ENCODE results near the gene SLC39A9.

Gene SLC39A9

GRCh38 chr14:69398053-69398817, at the start of gene SLC39A9, which contains the start of gene ERH:
Gene SLC39A9, plus strand, starts transcription at chr14:69398692. Its CDS starts 678 bp downstream, at chr14:69399370.
Gene ERH, minus strand, starts transcription at chr14:69398299. Its CDS starts 66 bp downstream, at chr14:69398233.
- Histone ChIP-seq H3K27ac (ENCODE audit: low read length) (peak within 1 kb of the TSS; percentile 99), H3K9me3 (ENCODE audit: control insufficient read depth, low read depth, low read length) (no peaks in the 10 kb centered on the region), H3K4me3 (ENCODE audit: low read length) (peak within 1 kb of the TSS; percentile 97), H3K36me3 (ENCODE audit: control insufficient read depth, low read depth, low read length) (peaks cover 30% of the 10 kb centered on the region), H3K4me1 (ENCODE audit: control insufficient read depth, low read depth, low read length) (peaks cover 15% of the 10 kb centered on the region), H3K27me3 (ENCODE audit: control insufficient read depth, insufficient read depth, low read length) (no peaks in the 10 kb centered on the region), H3K9ac (ENCODE audit: low read length) (peak within 1 kb of the TSS; percentile 98)

- Histone ChIP-seq H3K36me3 (ENCODE audit: control insufficient read depth, low read depth, low read length) (no peaks in the 10 kb centered on the region), H3K27me3 (ENCODE audit: control insufficient read depth, insufficient read depth, low read length) (no peaks in the 10 kb centered on the region), H3K4me3 (ENCODE audit: low read length) (no peak overlapping the region), H3K9me3 (ENCODE audit: control insufficient read depth, low read depth, low read length) (no peaks in the 10 kb centered on the region), H3K9ac (ENCODE audit: low read length) (no peak overlapping the region), H3K4me1 (ENCODE audit: control insufficient read depth, low read depth, low read length) (peaks cover 4% of the 10 kb centered on the region), H3K27ac (ENCODE audit: low read length) (no peak overlapping the region)
Measured at GRCh38 chr14:69349091-69349777, 49.3 kb upstream of the SLC39A9 start.

DNA sequence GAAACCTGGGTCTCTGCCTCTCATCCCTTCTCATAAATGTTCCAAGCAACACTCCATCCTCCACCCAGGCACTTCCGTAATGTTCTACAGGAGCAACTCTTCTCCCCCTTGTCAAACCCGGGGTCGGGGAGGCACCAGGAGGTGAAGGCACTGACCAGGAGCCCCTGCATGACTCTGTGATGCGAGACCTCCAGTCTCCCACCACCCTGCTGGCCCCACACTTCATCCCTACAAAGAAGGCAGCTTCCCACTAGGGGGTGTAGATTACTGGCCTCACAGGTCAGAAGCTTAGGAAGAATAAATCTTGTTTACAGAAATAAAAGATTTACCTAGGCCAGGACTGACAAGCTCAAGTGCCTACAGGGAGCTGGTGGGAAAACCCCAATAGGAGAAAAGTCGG, 47.6 kb upstream of the SLC39A9 start:
- H3K27ac ChIP-seq (ENCODE audit: low read length): no peak overlapping the region
- no peak overlapping the region for H3K9ac ChIP-seq (ENCODE audit: low read length)
- no peaks in the 10 kb centered on the region for H3K36me3 ChIP-seq (ENCODE audit: control insufficient read depth, low read depth, low read length)
- no peak overlapping the region for H3K4me3 ChIP-seq (ENCODE audit: low read length)
- peaks cover 4% of the 10 kb centered on the region for H3K4me1 ChIP-seq (ENCODE audit: control insufficient read depth, low read depth, low read length)
- no peaks in the 10 kb centered on the region for H3K27me3 ChIP-seq (ENCODE audit: control insufficient read depth, insufficient read depth, low read length)
- no peaks in the 10 kb centered on the region for H3K9me3 ChIP-seq (ENCODE audit: control insufficient read depth, low read depth, low read length)

GRCh38 chr14:69351385-69351784, 47.1 kb upstream of the SLC39A9 start:
- no peak overlapping the region for H3K9ac ChIP-seq (ENCODE audit: low read length)
- H3K9me3 ChIP-seq (ENCODE audit: control insufficient read depth, low read depth, low read length): no peaks in the 10 kb centered on the region
- H3K4me1 ChIP-seq (ENCODE audit: control insufficient read depth, low read depth, low read length): peaks cover 3% of the 10 kb centered on the region
- H3K27ac ChIP-seq (ENCODE audit: low read length): no peak overlapping the region
- H3K36me3 ChIP-seq (ENCODE audit: control insufficient read depth, low read depth, low read length): no peaks in the 10 kb centered on the region
- H3K27me3 ChIP-seq (ENCODE audit: control insufficient read depth, insufficient read depth, low read length): no peaks in the 10 kb centered on the region
- H3K4me3 ChIP-seq (ENCODE audit: low read length): no peak overlapping the region

- Histone ChIP-seq H3K9me3 (ENCODE audit: control insufficient read depth, low read depth, low read length) (no peaks in the 10 kb centered on the region), H3K9ac (ENCODE audit: low read length) (no peak overlapping the region), H3K4me1 (ENCODE audit: control insufficient read depth, low read depth, low read length) (no peaks in the 10 kb centered on the region), H3K4me3 (ENCODE audit: low read length) (no peak overlapping the region), H3K36me3 (ENCODE audit: control insufficient read depth, low read depth, low read length) (no peaks in the 10 kb centered on the region), H3K27me3 (ENCODE audit: control insufficient read depth, insufficient read depth, low read length) (no peaks in the 10 kb centered on the region), H3K27ac (ENCODE audit: low read length) (no peak overlapping the region)
Measured at GRCh38 chr14:69351911-69352310, 46.6 kb upstream of the SLC39A9 start.

- Histone ChIP-seq H3K4me3 (ENCODE audit: low read length) (no peak overlapping the region), H3K4me1 (ENCODE audit: control insufficient read depth, low read depth, low read length) (no peaks in the 10 kb centered on the region), H3K36me3 (ENCODE audit: control insufficient read depth, low read depth, low read length) (no peaks in the 10 kb centered on the region), H3K27me3 (ENCODE audit: control insufficient read depth, insufficient read depth, low read length) (no peaks in the 10 kb centered on the region), H3K9ac (ENCODE audit: low read length) (no peak overlapping the region), H3K9me3 (ENCODE audit: control insufficient read depth, low read depth, low read length) (no peaks in the 10 kb centered on the region), H3K27ac (ENCODE audit: low read length) (no peak overlapping the region)
Measured at GRCh38 chr14:69353168-69353567, 45.3 kb upstream of the SLC39A9 start.

DNA sequence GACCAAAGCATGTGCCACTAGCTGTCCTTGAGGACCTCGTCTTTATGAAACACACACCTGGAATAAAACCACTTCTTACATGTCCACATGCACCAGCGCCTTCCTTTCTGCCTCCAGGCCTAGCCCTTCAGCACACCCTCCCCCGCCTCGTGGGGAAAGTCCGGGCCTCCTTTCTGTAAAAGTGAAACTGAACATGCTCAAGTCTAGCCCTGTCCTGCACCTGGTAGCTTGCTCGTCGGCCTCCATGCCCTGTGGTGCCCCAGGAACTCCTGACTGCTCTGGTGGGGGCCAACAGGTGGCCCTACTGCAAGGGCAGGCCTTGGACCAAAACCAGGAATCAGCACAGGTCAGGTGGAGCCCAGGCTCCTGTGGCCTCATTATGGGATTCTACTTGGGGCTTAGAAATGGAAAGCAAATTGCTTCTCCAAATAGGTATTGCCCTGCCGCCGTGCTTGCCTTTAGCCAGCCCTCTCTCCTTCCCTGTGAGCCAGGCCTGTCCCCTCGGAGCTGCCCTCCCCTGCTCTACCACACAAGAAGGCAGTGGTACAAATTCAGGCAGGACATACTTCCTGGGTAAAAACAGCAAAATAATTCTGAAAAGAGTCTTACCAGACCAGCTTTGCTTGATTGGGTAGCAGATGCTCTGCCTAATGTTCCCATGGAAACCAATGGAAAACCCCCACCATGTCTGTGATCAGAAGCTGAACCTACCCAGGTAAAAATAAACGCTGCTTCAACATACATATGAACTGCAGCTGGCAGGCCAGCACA, 43.9 kb upstream of the SLC39A9 start:
- Histone ChIP-seq H3K27ac (ENCODE audit: low read length) (no peak overlapping the region), H3K4me1 (ENCODE audit: control insufficient read depth, low read depth, low read length) (no peaks in the 10 kb centered on the region), H3K9ac (ENCODE audit: low read length) (no peak overlapping the region), H3K4me3 (ENCODE audit: low read length) (no peak overlapping the region), H3K36me3 (ENCODE audit: control insufficient read depth, low read depth, low read length) (no peaks in the 10 kb centered on the region), H3K27me3 (ENCODE audit: control insufficient read depth, insufficient read depth, low read length) (no peaks in the 10 kb centered on the region), H3K9me3 (ENCODE audit: control insufficient read depth, low read depth, low read length) (no peaks in the 10 kb centered on the region)

GRCh38 chr14:69355154-69355597, 43.3 kb upstream of the SLC39A9 start:
- H3K27me3 ChIP-seq (ENCODE audit: control insufficient read depth, insufficient read depth, low read length): no peaks in the 10 kb centered on the region
- no peak overlapping the region for H3K9ac ChIP-seq (ENCODE audit: low read length)
- no peak overlapping the region for H3K4me3 ChIP-seq (ENCODE audit: low read length)
- H3K36me3 ChIP-seq (ENCODE audit: control insufficient read depth, low read depth, low read length): no peaks in the 10 kb centered on the region
- H3K27ac ChIP-seq (ENCODE audit: low read length): no peak overlapping the region
- H3K9me3 ChIP-seq (ENCODE audit: control insufficient read depth, low read depth, low read length): no peaks in the 10 kb centered on the region
- no peaks in the 10 kb centered on the region for H3K4me1 ChIP-seq (ENCODE audit: control insufficient read depth, low read depth, low read length)

- Histone ChIP-seq H3K4me3 (ENCODE audit: low read length) (no peak overlapping the region), H3K4me1 (ENCODE audit: control insufficient read depth, low read depth, low read length) (no peaks in the 10 kb centered on the region), H3K27ac (ENCODE audit: low read length) (no peak overlapping the region), H3K9ac (ENCODE audit: low read length) (no peak overlapping the region), H3K9me3 (ENCODE audit: control insufficient read depth, low read depth, low read length) (no peaks in the 10 kb centered on the region), H3K27me3 (ENCODE audit: control insufficient read depth, insufficient read depth, low read length) (no peaks in the 10 kb centered on the region), H3K36me3 (ENCODE audit: control insufficient read depth, low read depth, low read length) (no peaks in the 10 kb centered on the region)
Measured at GRCh38 chr14:69355607-69356281, 42.7 kb upstream of the SLC39A9 start.

- Histone ChIP-seq H3K27me3 (ENCODE audit: control insufficient read depth, insufficient read depth, low read length) (no peaks in the 10 kb centered on the region), H3K9me3 (ENCODE audit: control insufficient read depth, low read depth, low read length) (no peaks in the 10 kb centered on the region), H3K36me3 (ENCODE audit: control insufficient read depth, low read depth, low read length) (no peaks in the 10 kb centered on the region), H3K4me1 (ENCODE audit: control insufficient read depth, low read depth, low read length) (no peaks in the 10 kb centered on the region), H3K9ac (ENCODE audit: low read length) (no peak overlapping the region), H3K4me3 (ENCODE audit: low read length) (no peak overlapping the region), H3K27ac (ENCODE audit: low read length) (no peak overlapping the region)
Measured at GRCh38 chr14:69356903-69357543, 41.5 kb upstream of the SLC39A9 start.

Data from iPS-18a (cell line).